ENCODE results near the gene CCR1.
"Not testable (repeated sequence)": the region's sequence is repeated elsewhere in the genome, so short reads cannot be mapped to it uniquely, and the experiment has no call there.

The CCR1 gene

GRCh38 chr3:46183330-46183729 is 24.8 kb downstream of the CCR1 start:
- TF ChIP-seq ZNF274 (IDR thresholded peaks at IDR 0.05; ENCODE audit: low read depth, low read length), result no peak

GRCh38 chr3:46168583-46169345 is 39.3 kb downstream of the CCR1 start:
- H3K4me3 ChIP-seq (ENCODE audit: low read length), result no peak overlapping the region
- no peak for TF ChIP-seq ZNF274 (IDR thresholded peaks at IDR 0.05; ENCODE audit: low read depth, low read length)

More at GRCh38 chr3:46183330-46183729, 24.8 kb downstream of the CCR1 start:
- no peak overlapping the region for H3K4me3 ChIP-seq (ENCODE audit: low read length)

DNA sequence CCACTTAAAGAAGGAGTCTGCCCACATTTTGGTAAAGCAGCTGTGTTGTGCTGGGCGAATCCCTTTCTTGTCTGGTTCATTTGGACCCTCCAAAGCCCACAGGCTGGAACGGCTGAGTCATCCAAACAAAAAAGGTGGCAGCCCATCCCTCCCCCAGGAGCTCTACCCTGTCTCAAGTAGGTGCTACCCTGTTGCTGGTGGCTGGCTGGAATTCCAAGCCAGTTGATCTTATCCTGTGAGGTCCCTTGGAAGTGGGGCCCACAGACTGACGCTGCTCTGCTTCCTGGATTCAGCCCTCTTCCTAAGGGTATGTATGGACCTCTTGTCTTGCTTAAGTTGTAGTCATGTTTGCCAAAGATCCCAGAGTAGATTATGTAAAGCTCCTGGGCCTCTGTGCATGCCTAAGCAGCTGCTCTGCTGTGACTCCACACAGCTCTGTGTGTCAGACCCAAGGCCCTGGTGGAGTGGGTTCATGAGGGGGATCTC is 44.5 kb downstream of the CCR1 start:
- no peak overlapping the region for H3K4me3 ChIP-seq (ENCODE audit: low read length)
- no peak for TF ChIP-seq ZNF274 (IDR thresholded peaks at IDR 0.05; ENCODE audit: low read depth, low read length)

DNA sequence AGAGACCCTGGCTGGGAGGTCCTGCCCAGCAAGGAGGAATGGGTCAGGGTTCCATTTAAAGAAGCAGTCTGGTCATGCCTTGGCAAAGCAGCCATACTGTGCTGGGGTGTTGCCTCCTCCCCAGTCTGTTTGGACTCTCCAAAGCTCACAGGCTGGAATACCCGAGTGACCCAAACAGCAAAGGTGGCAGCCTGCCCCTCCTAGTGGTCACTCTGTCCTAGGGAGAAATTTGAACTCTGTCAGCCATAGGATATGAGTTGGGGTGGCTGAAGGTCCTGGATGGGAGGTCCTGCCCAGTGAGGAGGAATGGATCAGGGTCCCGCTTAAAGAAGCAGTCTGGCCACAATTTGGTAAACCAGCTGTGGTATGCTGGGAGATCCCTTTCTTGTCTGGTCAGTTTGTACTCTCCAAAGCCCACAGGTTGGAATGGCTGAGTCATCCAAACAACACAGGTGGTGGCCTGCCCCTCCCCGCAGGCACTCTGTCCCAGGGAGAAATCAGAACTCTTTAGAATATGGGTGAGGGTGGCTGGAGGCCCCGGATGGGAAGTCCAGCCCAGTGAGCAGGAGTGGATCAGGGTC is 45.0 kb downstream of the CCR1 start:
- no peak for TF ChIP-seq ZNF274 (IDR thresholded peaks at IDR 0.05; ENCODE audit: low read depth, low read length)
- H3K4me3 ChIP-seq (ENCODE audit: low read length), result no peak overlapping the region

DNA sequence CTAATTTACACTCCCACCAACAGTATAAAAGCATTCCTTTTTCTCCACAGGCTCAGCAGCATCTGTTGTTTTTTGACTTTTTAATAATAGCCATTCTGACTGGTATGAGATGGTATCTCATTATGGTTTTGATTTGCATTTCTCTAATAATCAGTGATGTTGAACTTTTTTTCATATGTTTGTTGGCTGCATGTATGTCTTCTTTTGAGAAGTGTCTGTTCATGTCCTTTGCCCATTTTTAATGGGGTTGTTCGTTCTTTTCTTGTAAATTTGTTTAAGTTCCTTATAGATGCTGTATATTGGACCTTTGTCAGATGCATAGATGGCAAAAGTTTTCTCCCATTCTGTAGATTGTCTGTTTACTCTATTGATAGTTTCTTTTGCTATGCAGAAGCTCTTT is 50.4 kb downstream of the CCR1 start:
- H3K4me3 ChIP-seq (ENCODE audit: low read length), result not testable (repeated sequence)

DNA sequence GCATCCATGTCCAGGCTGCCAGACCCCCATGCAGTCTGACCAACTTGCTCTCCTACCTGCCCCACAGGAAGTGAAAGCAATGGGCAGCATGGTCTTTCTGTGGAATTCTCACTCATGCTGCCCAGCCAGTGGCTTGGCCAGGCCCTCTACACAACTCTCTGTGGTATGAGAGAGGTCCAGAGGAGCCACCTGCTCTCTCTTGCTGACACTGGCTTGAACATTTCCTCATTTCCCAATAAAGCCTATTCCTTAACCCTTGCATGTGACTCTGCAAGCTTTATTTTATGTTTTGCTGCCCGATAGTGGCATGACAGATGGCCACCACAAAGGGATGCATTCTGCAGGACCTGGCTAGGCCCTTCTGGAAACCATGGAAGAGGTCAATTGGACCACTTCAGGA is 53.8 kb downstream of the CCR1 start:
- H3K4me3 ChIP-seq (ENCODE audit: low read length), result no peak overlapping the region
- TF ChIP-seq ZNF274 (IDR thresholded peaks at IDR 0.05; ENCODE audit: low read depth, low read length), result no peak
